ENCODE data around the gene SCAND1.

DNA sequence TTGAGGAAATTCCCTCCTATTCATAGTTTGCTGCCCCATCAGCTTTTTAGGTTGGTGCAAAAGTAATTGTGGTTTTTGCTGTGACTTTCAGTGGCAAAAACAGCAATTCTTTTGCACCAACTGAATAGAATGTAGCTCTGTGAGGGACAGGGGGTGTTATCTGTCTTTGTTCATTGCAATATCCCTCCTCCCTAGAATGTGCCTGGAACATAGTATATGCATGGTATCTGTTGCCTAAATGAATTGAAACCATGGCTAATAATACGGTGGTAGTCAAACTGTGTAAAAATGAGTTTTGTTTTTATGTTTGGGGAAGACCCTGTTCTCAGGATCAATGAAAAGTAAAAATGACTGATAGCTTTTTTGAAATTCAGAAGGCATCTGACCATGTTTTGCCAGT lies 45.1 kb downstream of the SCAND1 start:
- TF ChIP-seq, protein P1, sequence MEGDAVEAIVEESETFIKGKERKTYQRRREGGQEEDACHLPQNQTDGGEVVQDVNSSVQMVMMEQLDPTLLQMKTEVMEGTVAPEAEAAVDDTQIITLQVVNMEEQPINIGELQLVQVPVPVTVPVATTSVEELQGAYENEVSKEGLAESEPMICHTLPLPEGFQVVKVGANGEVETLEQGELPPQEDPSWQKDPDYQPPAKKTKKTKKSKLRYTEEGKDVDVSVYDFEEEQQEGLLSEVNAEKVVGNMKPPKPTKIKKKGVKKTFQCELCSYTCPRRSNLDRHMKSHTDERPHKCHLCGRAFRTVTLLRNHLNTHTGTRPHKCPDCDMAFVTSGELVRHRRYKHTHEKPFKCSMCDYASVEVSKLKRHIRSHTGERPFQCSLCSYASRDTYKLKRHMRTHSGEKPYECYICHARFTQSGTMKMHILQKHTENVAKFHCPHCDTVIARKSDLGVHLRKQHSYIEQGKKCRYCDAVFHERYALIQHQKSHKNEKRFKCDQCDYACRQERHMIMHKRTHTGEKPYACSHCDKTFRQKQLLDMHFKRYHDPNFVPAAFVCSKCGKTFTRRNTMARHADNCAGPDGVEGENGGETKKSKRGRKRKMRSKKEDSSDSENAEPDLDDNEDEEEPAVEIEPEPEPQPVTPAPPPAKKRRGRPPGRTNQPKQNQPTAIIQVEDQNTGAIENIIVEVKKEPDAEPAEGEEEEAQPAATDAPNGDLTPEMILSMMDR (IDR thresholded peaks at IDR 0.05), result no peak
- no peak for TF ChIP-seq EZH2 (IDR thresholded peaks at IDR 0.05)
- TF ChIP-seq EZH2phosphoT487 (IDR thresholded peaks at IDR 0.05), result no peak
